Esophagus (tissue), 2 donors: ENCODE results near the gene CDH13. TPM values are rescaled to one million over a fixed set of nuclear protein-coding genes. Genes with fewer than 3 reads are reported as not detected.

Experiments
- H3K27ac ChIP-seq, 2 donors: one replicate each; pipeline ENCODE4 v1.5.1; 2013; ENCODE audit warnings: low read depth in 2 of 2, mild to moderate bottlenecking in 2 of 2, inconsistent platforms in 1 of 2, low read length in 1 of 2, moderate library complexity in 1 of 2
- H3K27me3 ChIP-seq, 2 donors: one replicate each; pipeline ENCODE4 v1.6.1; 2013; ENCODE audit warnings: low read length in 2 of 2, control low read depth in 1 of 2, mild to moderate bottlenecking in 1 of 2; ENCODE audit not compliant: insufficient read depth in 2 of 2, control insufficient read depth in 1 of 2
- H3K36me3 ChIP-seq, 2 donors: one replicate each; pipeline ENCODE4 v1.6.1; 2013; ENCODE audit warnings: low read length in 1 of 2; ENCODE audit not compliant: control insufficient read depth in 2 of 2, insufficient read depth in 2 of 2
- H3K4me1 ChIP-seq, 2 donors: one replicate each; pipeline ENCODE4 v1.6.1; 2013; ENCODE audit warnings: low read length in 1 of 2; ENCODE audit not compliant: control insufficient read depth in 2 of 2, insufficient read depth in 2 of 2
- H3K4me3 ChIP-seq, 2 donors: one replicate each; pipeline ENCODE4 v1.5.1; 2013; ENCODE audit warnings: low read length in 2 of 2, mild to moderate bottlenecking in 2 of 2, low read depth in 1 of 2, moderate library complexity in 1 of 2
- H3K9me3 ChIP-seq, 2 donors: one replicate each; pipeline ENCODE4 v1.6.1; 2013; ENCODE audit warnings: mild to moderate bottlenecking in 2 of 2, low read depth in 1 of 2, low read length in 1 of 2, moderate library complexity in 1 of 2; ENCODE audit not compliant: control insufficient read depth in 2 of 2, insufficient read depth in 1 of 2
- WGBS, 2 donors: extraction: QIAGEN DNeasy Blood & Tissue Kit; methylation state at CpG; one replicate each; pipeline ENCODE4 v1.1.7; 2013; 5-methylcytosine and 5-hydroxymethylcytosine counted together
- polyA plus RNA-seq, 2 donors: library from polyadenylated mRNA; stranded (reverse); fragments of 200-250 nt; gene quantifications; one replicate each; pipeline ENCODE4 v1.2.3, GENCODE V29; 2013
- donor health status: healthy with polysubstance abuse.
- donor health status: Bipolar disorder and iron deficiency.

CDH13 gene
- polyA plus RNA-seq, 2 donors: 1.3 to 4.3 TPM

- no peaks in the 10 kb centered on the region for H3K36me3 ChIP-seq
- WGBS, 2 donors: 62 to 73% methylated on average over 4 to 5 of the region's 5 CpGs
- no peaks in the 10 kb centered on the region for H3K27me3 ChIP-seq
- H3K9me3 ChIP-seq: no peaks in the 10 kb centered on the region
- H3K27ac ChIP-seq: no peak overlapping the region
- peaks cover 0 to 4% of the 10 kb centered on the region in 2 donors for H3K4me1 ChIP-seq
- no peak overlapping the region for H3K4me3 ChIP-seq
Observed at GRCh38 chr16:82700541-82701235, 73.9 kb downstream of the CDH13 start.

- 72 to 75% methylated on average over 4 of the region's 4 CpGs for WGBS, 2 donors
- H3K36me3 ChIP-seq: no peaks in the 10 kb centered on the region
- H3K9me3 ChIP-seq: no peaks in the 10 kb centered on the region
- no peaks in the 10 kb centered on the region for H3K27me3 ChIP-seq
- no peak overlapping the region for H3K4me3 ChIP-seq
- H3K4me1 ChIP-seq: peaks cover 0 to 4% of the 10 kb centered on the region in 2 donors
- H3K27ac ChIP-seq: no peak overlapping the region
Observed at GRCh38 chr16:82701442-82701955, 74.7 kb downstream of the CDH13 start.

GRCh38 chr16:82703161-82703560 is 76.4 kb downstream of the CDH13 start:
- Histone ChIP-seq H3K36me3 (no peaks in the 10 kb centered on the region), H3K4me3 (no peak overlapping the region), H3K27me3 (no peaks in the 10 kb centered on the region), H3K4me1 (peaks cover 0 to 4% of the 10 kb centered on the region in 2 donors), H3K27ac (no peak overlapping the region), H3K9me3 (peaks cover 0 to 3% of the 10 kb centered on the region in 2 donors)
- 82 to 83% methylated on average over 2 of the region's 2 CpGs for WGBS, 2 donors

DNA sequence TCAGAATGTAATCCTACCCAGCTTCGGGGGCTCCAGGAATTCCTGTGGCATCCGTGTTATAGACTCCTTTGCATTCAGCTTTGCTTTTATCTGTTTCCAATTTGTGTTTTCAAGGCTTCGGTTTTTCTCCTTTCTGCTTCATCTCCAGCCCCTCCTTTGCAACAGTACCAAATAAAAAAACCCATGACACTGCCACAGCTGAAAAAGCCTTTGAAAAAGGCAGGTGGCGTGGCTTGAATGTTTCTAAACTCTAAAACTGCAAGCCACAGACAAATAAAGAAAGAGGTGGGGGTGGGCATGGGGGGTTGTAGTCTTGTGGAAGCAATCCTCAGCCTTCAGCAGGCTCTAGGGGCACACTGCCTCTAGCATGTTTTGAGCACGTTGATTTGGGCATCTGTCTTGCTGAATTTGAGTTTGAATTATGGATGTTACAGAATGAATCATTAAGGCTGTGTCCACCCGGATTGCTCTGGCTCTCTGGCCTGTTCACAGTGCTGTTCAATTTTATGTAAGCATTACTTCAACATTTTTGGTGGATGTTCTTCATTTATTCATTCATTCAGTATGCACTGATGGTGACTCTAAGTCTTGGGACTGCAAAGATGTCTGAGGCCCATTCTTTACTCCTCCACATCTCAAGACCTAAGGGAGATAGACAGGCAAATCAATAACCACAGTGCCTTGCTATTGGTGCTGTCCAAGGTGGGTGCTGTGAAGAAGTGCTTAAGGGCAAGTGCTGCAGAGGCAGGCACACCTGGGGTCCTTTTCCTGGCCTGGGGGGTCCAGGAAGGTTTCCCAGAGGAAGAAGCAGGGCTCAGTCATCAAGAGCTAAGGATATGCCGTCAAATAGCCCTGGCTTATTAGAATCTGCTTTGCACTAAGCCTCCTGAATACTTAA is 77.4 kb downstream of the CDH13 start:
- H3K4me1 ChIP-seq: peaks cover 0 to 2% of the 10 kb centered on the region in 2 donors
- H3K36me3 ChIP-seq: no peaks in the 10 kb centered on the region
- H3K9me3 ChIP-seq: peaks cover 0 to 3% of the 10 kb centered on the region in 2 donors
- H3K27me3 ChIP-seq: no peaks in the 10 kb centered on the region
- no peak overlapping the region for H3K4me3 ChIP-seq
- 62 to 64% methylated on average over 7 of the region's 7 CpGs for WGBS, 2 donors
- no peak overlapping the region for H3K27ac ChIP-seq

GRCh38 chr16:82709987-82710386 is 83.2 kb downstream of the CDH13 start:
- WGBS, 2 donors: 63 to 81% methylated on average over 3 of the region's 3 CpGs
- H3K36me3 ChIP-seq: no peaks in the 10 kb centered on the region
- H3K27me3 ChIP-seq: no peaks in the 10 kb centered on the region
- H3K9me3 ChIP-seq: peaks cover 0 to 3% of the 10 kb centered on the region in 2 donors
- H3K4me3 ChIP-seq: no peak overlapping the region
- H3K27ac ChIP-seq: no peak overlapping the region
- H3K4me1 ChIP-seq: no peaks in the 10 kb centered on the region

GRCh38 chr16:82713778-82714177 is 87.0 kb downstream of the CDH13 start:
- no peak overlapping the region for H3K27ac ChIP-seq

GRCh38 chr16:82715160-82715559 is 88.4 kb downstream of the CDH13 start:
- Histone ChIP-seq H3K4me3 (no peak overlapping the region), H3K27ac (no peak overlapping the region), H3K9me3 (no peaks in the 10 kb centered on the region), H3K27me3 (no peaks in the 10 kb centered on the region), H3K4me1 (peaks cover 3 to 4% of the 10 kb centered on the region in 2 donors), H3K36me3 (no peaks in the 10 kb centered on the region)
- 66 to 71% methylated on average over 8 of the region's 8 CpGs for WGBS, 2 donors

More at GRCh38 chr16:82713778-82714177, 87.0 kb downstream of the CDH13 start:
- no peaks in the 10 kb centered on the region for H3K36me3 ChIP-seq
- no peak overlapping the region for H3K4me3 ChIP-seq
- H3K4me1 ChIP-seq: peaks cover 3 to 4% of the 10 kb centered on the region in 2 donors
- WGBS, 2 donors: 77 to 85% methylated on average over 4 of the region's 4 CpGs
- no peaks in the 10 kb centered on the region for H3K27me3 ChIP-seq
- no peaks in the 10 kb centered on the region for H3K9me3 ChIP-seq

DNA sequence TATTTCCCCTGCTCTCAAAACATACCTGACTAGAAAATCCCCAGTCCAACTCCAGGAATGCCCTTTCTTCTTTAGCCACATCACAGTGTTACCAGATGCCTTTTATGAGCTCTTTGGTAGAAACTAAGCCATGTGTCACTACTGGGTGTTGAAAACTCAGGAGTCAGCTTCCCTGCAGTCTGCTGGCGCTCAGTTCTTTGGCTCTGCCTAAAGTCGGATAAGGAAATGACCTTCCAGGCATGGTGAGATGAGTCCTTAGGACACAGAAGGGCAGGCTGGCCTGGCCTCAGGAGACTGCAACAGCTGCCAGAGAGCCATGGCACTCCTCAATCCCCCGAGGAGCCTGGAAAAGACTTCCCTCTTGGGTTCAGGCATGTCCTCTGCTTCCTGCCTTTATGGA is 89.1 kb downstream of the CDH13 start:
- H3K27me3 ChIP-seq: no peaks in the 10 kb centered on the region
- no peak overlapping the region for H3K4me3 ChIP-seq
- WGBS, 2 donors: 36 to 52% methylated on average over 3 of the region's 3 CpGs
- no peak overlapping the region for H3K27ac ChIP-seq
- no peaks in the 10 kb centered on the region for H3K36me3 ChIP-seq
- H3K4me1 ChIP-seq: peaks cover 3 to 4% of the 10 kb centered on the region in 2 donors
- H3K9me3 ChIP-seq: no peaks in the 10 kb centered on the region

GRCh38 chr16:82716361-82716855 is 89.6 kb downstream of the CDH13 start:
- H3K4me1 ChIP-seq: peaks cover 3 to 4% of the 10 kb centered on the region in 2 donors
- H3K9me3 ChIP-seq: no peaks in the 10 kb centered on the region
- H3K36me3 ChIP-seq: no peaks in the 10 kb centered on the region
- no peak overlapping the region for H3K4me3 ChIP-seq
- H3K27ac ChIP-seq: no peak overlapping the region
- WGBS, 2 donors: 46 to 51% methylated on average over 3 of the region's 3 CpGs
- no peaks in the 10 kb centered on the region for H3K27me3 ChIP-seq
